Mesodermal cell (in vitro differentiated cells): ENCODE data around the gene RIIAD1. TPM values are rescaled to one million over a fixed set of nuclear protein-coding genes. Genes with fewer than 3 reads are reported as not detected.
A peak's percentile ranks its signal among the peaks of the same experiment; 100 is the strongest.
"Not testable (repeated sequence)": the region's sequence is repeated elsewhere in the genome, so short reads cannot be mapped to it uniquely, and the experiment has no call there.

ENCODE experiments used
- H3K27ac ChIP-seq: 2 replicates; pipeline ENCODE4 v1.7.0; 2013; ENCODE audit warnings: mild to moderate bottlenecking, low read depth, low read length, moderate library complexity; ENCODE audit not compliant: severe bottlenecking
- H3K36me3 ChIP-seq: 2 replicates; pipeline ENCODE4 v1.7.1; 2013; ENCODE audit warnings: mild to moderate bottlenecking, low read length, moderate library complexity; ENCODE audit not compliant: control insufficient read depth, insufficient read depth
- H3K4me1 ChIP-seq: one replicate; pipeline ENCODE4 v1.7.1; 2013; ENCODE audit warnings: mild to moderate bottlenecking, low read length; ENCODE audit not compliant: insufficient read depth, control insufficient read depth, poor library complexity, severe bottlenecking
- H3K4me3 ChIP-seq: 2 replicates; pipeline ENCODE4 v1.7.0; 2013; ENCODE audit warnings: low read length, control low read depth, mild to moderate bottlenecking; ENCODE audit not compliant: insufficient read depth, poor library complexity, severe bottlenecking; ENCODE audit errors: extremely low read depth
- H3K9me3 ChIP-seq: 2 replicates; pipeline ENCODE4 v1.7.1; 2013; ENCODE audit warnings: mild to moderate bottlenecking, low read length, moderate library complexity; ENCODE audit not compliant: control insufficient read depth
- WGBS, 2 experiments: methylation state at CpG; one replicate each; pipeline ENCODE4 v1.1.5; 2013; ENCODE audit warnings: missing lambda C conversion rate in 2 of 2; ENCODE audit not compliant: insufficient coverage in 2 of 2; 5-methylcytosine and 5-hydroxymethylcytosine counted together
- polyA plus RNA-seq, 2 experiments: library from polyadenylated mRNA; stranded (reverse); fragments of 50-300 nt; gene quantifications; one replicate each; pipeline ENCODE4 v1.2.3, GENCODE V29; 2013

The RIIAD1 gene, protein sequence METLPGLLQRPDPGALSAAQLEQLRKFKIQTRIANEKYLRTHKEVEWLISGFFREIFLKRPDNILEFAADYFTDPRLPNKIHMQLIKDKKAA
- 1.3 TPM for polyA plus RNA-seq (2013, experiment 1 of 2)
- polyA plus RNA-seq (2013, experiment 2 of 2): 2.1 TPM

DNA sequence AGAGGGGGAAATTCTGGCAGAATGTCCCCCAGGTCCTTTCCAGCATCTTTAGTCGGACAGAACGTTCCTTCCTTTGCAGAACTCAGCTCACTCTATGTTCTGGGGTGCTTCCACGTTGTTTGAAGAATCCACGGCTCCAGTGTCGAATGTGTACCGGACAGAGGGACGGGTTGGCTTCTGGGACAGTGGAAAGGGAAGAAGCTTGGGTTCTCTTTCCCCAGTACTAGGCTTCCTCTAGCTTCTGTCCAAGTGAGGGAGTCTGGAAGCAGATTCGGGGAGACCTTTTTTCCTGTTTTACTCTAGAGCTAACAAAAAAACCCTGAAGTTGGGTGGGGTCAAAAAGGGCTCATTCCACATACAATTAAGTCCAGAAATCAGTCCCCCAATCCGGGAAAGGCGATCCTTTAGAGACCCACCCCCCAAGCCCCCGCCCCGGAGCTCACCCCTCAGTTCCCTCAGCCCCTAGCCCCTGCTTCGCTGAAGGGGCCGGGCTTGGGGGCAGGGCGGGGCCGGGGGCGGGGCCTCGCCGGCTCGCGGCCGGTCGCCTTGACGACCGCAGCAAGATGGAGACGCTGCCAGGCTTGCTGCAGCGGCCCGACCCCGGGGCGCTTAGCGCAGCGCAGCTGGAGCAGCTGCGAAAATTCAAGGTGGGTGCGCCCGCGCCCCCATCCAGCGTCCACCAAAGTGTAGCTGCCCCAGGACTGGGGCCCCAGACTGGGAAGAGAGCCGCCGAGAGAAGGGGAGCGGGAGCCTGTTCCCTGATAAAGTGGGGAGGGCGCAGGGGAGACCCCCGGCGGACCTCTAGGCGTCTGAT lies at the start of gene RIIAD1:
TSS of gene RIIAD1 (plus strand) at position 549 of the 814 bp plus-strand sequence. CDS start at position 564, 15 bp downstream.
- H3K4me1 ChIP-seq: peaks cover 4% of the 10 kb centered on the region
- no peaks in the 10 kb centered on the region for H3K9me3 ChIP-seq
- no peaks in the 10 kb centered on the region for H3K36me3 ChIP-seq
- H3K4me3 ChIP-seq: peak within 1 kb of the TSS; percentile 27
- 1 to 6% methylated on average over 16 to 31 of the region's 44 CpGs for WGBS, 2 experiments
- peak within 1 kb of the TSS; percentile 16 for H3K27ac ChIP-seq

DNA sequence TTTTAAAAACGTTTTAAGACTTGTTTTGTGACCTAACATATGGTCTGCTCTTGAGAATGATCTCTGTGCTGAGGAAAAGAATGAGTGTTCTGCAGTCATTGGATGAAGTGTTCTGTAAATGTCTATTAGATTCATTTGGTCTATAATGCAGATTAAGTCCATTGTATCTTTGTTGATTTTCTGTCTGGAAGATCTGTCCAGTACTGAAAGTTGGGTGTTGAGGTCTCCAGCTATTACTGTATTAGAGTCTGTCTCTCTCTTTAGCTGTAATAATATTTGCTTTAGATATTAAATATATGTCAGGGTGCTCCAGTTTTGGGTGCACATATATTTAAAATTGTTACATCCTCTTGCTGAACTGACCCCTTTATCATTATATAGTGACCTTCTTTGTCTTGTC lies 47.9 kb upstream of the RIIAD1 start:
- Histone ChIP-seq H3K4me3 (no peak overlapping the region), H3K27ac (no peak overlapping the region), H3K36me3 (peaks cover 36% of the 10 kb centered on the region), H3K4me1 (no peaks in the 10 kb centered on the region), H3K9me3 (peaks cover 4% of the 10 kb centered on the region)
- WGBS, 2 experiments: 71% methylated on average over 1 of the region's 1 CpG; no CpG with 5 or more reads in 1 of the 2 experiments

GRCh38 chr1:151680391-151680790 lies 40.9 kb upstream of the RIIAD1 start:
- Histone ChIP-seq H3K27ac (peak overlapping the region; percentile 11), H3K36me3 (peaks cover 22% of the 10 kb centered on the region), H3K4me1 (peaks cover 9% of the 10 kb centered on the region), H3K9me3 (no peaks in the 10 kb centered on the region), H3K4me3 (no peak overlapping the region)
- WGBS, 2 experiments: 100% methylated on average over 1 of the region's 4 CpGs; no CpG with 5 or more reads in 1 of the 2 experiments

GRCh38 chr1:151680826-151681225 lies 40.5 kb upstream of the RIIAD1 start:
- peaks cover 26% of the 10 kb centered on the region for H3K36me3 ChIP-seq
- no peak overlapping the region for H3K4me3 ChIP-seq
- H3K9me3 ChIP-seq: no peaks in the 10 kb centered on the region
- peak overlapping the region; percentile 11 for H3K27ac ChIP-seq
- WGBS, 2 experiments: 79 to 100% methylated on average over 1 to 2 of the region's 3 CpGs
- H3K4me1 ChIP-seq: peaks cover 9% of the 10 kb centered on the region

- H3K36me3 ChIP-seq: peaks cover 27% of the 10 kb centered on the region
- peaks cover 9% of the 10 kb centered on the region for H3K4me1 ChIP-seq
- H3K9me3 ChIP-seq: no peaks in the 10 kb centered on the region
- no peak overlapping the region for H3K27ac ChIP-seq
- no peak overlapping the region for H3K4me3 ChIP-seq
- no CpG with 5 or more reads among the region's 2 CpGs for WGBS, 2 experiments
Measured at GRCh38 chr1:151681923-151682322, 39.4 kb upstream of the RIIAD1 start.

- 78 to 91% methylated on average over 4 to 5 of the region's 7 CpGs for WGBS, 2 experiments
Measured at GRCh38 chr1:151682901-151683300, 38.4 kb upstream of the RIIAD1 start.

DNA sequence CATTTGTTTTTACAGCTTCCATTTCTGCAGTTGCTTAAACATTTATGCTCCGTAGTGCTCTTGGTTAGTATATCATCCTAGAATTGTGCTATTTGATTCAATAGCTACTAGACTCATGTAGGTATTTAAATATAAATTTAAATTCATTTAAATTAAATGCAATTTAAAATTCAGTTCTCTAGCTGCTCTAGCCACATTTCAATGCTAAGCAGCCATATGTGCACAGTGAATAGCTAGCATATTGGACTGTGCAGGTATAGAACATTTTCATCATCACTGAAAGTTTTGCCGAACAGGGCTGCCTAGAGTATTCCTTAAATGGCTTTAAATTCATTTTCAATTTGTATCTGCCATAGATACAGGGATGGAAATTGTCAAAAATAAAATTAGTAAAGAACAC lies 37.2 kb upstream of the RIIAD1 start:
- H3K9me3 ChIP-seq: no peaks in the 10 kb centered on the region
- no peak overlapping the region for H3K27ac ChIP-seq
- no peak overlapping the region for H3K4me3 ChIP-seq
- no CpG with 5 or more reads among the region's 2 CpGs for WGBS, 2 experiments
- peaks cover 9% of the 10 kb centered on the region for H3K4me1 ChIP-seq
- H3K36me3 ChIP-seq: peaks cover 30% of the 10 kb centered on the region

More at GRCh38 chr1:151682901-151683300, 38.4 kb upstream of the RIIAD1 start:
- not testable (repeated sequence) for H3K9me3 ChIP-seq, H3K4me3 ChIP-seq, H3K4me1 ChIP-seq, H3K27ac ChIP-seq
- H3K36me3 ChIP-seq: peaks cover 33% of the 10 kb centered on the region

GRCh38 chr1:151686561-151686960 lies 34.8 kb upstream of the RIIAD1 start:
- Histone ChIP-seq H3K27ac (no peak overlapping the region), H3K9me3 (no peaks in the 10 kb centered on the region), H3K4me1 (no peaks in the 10 kb centered on the region), H3K36me3 (peaks cover 30% of the 10 kb centered on the region), H3K4me3 (no peak overlapping the region)
- no CpG with 5 or more reads among the region's 2 CpGs for WGBS, 2 experiments

- Histone ChIP-seq H3K4me1 (no peaks in the 10 kb centered on the region), H3K9me3 (no peaks in the 10 kb centered on the region), H3K4me3 (no peak overlapping the region), H3K27ac (no peak overlapping the region), H3K36me3 (peaks cover 43% of the 10 kb centered on the region)
- 94 to 100% methylated on average over 2 to 3 of the region's 4 CpGs for WGBS, 2 experiments
Measured at GRCh38 chr1:151689494-151689893, 31.8 kb upstream of the RIIAD1 start.

DNA sequence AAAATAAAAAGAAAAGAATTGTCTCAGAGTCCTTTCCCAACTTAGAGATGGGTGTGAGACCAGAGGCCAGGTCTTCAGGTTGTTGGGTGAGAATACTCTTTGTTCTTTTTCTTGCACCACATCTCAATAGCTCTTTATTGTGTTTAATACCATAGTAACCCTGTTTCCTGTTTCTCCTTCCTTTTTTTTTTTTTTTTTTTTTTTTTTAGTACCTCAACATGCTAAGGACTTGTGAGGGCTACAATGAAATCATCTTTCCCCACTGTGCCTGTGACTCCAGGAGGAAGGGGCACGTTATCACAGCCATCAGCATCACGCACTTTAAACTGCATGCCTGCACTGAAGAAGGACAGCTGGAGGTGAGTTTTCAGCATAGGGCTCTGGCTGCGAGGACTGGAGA lies 29.1 kb upstream of the RIIAD1 start:
- peaks cover 50% of the 10 kb centered on the region for H3K36me3 ChIP-seq
- no peaks in the 10 kb centered on the region for H3K4me1 ChIP-seq
- H3K9me3 ChIP-seq: no peaks in the 10 kb centered on the region
- H3K4me3 ChIP-seq: no peak overlapping the region
- 100% methylated on average over 2 to 3 of the region's 3 CpGs for WGBS, 2 experiments
- no peak overlapping the region for H3K27ac ChIP-seq
